Activated CD8-positive, alpha-beta T cell treated with anti-CD3 and anti-CD28 coated beads for 36 hours (primary cell): ENCODE results near the gene WEE2. TPM values are rescaled to one million over a fixed set of nuclear protein-coding genes. Genes with fewer than 3 reads are reported as not detected.

Source experiments
- ATAC-seq: fragments of 200-7000 bp; cut with Tn5 transposase; one replicate; pipeline ENCODE4 v1.10.0; 2021; ENCODE audit warnings: mild to moderate bottlenecking, moderate library complexity
- CTCF ChIA-PET: fragments of 350-600 bp; sonication (Branson Sonifier 250); formaldehyde crosslinking; loops from one replicate; lab custom pipeline; 2021; ENCODE audit warnings: antibody characterized with exemption; lab: Charles Lee
- POLR2A ChIA-PET: fragments of 350-600 bp; sonication (Branson Sonifier 250); formaldehyde crosslinking; loops from one replicate; lab custom pipeline; 2021; ENCODE audit warnings: antibody characterized with exemption; lab: Charles Lee
- DNase-seq: peaks from one replicate; pipeline ENCODE4 v3.0.0-alpha.2; 2020
- H3K27ac Mint-ChIP-seq: one replicate; pipeline ENCODE4 v1.8.0; 2021; ENCODE audit warnings: mild to moderate bottlenecking, mixed read lengths
- H3K27me3 Mint-ChIP-seq: one replicate; pipeline ENCODE4 v1.8.0; 2021; ENCODE audit warnings: mixed read lengths
- H3K36me3 Mint-ChIP-seq: one replicate; pipeline ENCODE4 v1.8.0; 2021; ENCODE audit warnings: low read depth, mixed read lengths
- H3K4me1 Mint-ChIP-seq: one replicate; pipeline ENCODE4 v1.8.0; 2021; ENCODE audit warnings: low read depth, mixed read lengths
- H3K4me3 Mint-ChIP-seq: one replicate; pipeline ENCODE4 v1.8.0; 2021; ENCODE audit warnings: mild to moderate bottlenecking, moderate library complexity, mixed read lengths
- H3K9me3 Mint-ChIP-seq: one replicate; pipeline ENCODE4 v1.8.0; 2021; ENCODE audit warnings: mixed read lengths
- CTCF ChIP-seq: fragments of 200-600 bp; IDR thresholded peaks from one replicate; pipeline ENCODE4 v1.8.0; 2022; ENCODE audit warnings: antibody characterized with exemption, mild to moderate bottlenecking
- intact Hi-C: fragments of 100-400 bp; cut with micrococcal nuclease; formaldehyde crosslinking; loops from one replicate; pipeline ENCODE4 v1.10.0; 2022
- total RNA-seq, 2 experiments: library from RNA; stranded (reverse); gene quantifications; one replicate each; pipeline ENCODE4 v1.2.3, GENCODE V29; 2021

WEE2 gene
- total RNA-seq, 2 experiments from 2014 or later: not detected

- no peak for DNase-seq
- ChIA-PET POLR2A (interaction anchor here (1.1 to 1.6 kb wide), 2 partner anchors 12 to 14 kb away, joined by 3 to 4 read pairs; no protein-coding TSS in a partner anchor), CTCF (interaction anchor here (1.0 to 2.5 kb wide), 4 partner anchors 11 to 27 kb away, joined by 3 to 10 read pairs (median 5); partner anchors contain the start of gene SSBP1)
- no peaks in the 10 kb centered on the region for H3K27me3 Mint-ChIP-seq
- TF ChIP-seq CTCF: no peak
- intact Hi-C loops: no loop called here
- H3K4me1 Mint-ChIP-seq: peaks cover 3% of the 10 kb centered on the region
- ATAC-seq: no peak
- no peak overlapping the region for H3K27ac Mint-ChIP-seq
- H3K36me3 Mint-ChIP-seq: no peaks in the 10 kb centered on the region
- no peaks in the 10 kb centered on the region for H3K9me3 Mint-ChIP-seq
- H3K4me3 Mint-ChIP-seq: no peak overlapping the region
Measured at GRCh38 chr7:141715018-141715417, 6.9 kb downstream of the WEE2 start.

GRCh38 chr7:141715794-141716689 lies 7.9 kb downstream of the WEE2 start:
- H3K27me3 Mint-ChIP-seq: no peaks in the 10 kb centered on the region
- DNase-seq (no peak), ATAC-seq (no peak)
- intact Hi-C loops: no loop called here
- H3K9me3 Mint-ChIP-seq: no peaks in the 10 kb centered on the region
- no peak overlapping the region for H3K4me3 Mint-ChIP-seq
- H3K36me3 Mint-ChIP-seq: no peaks in the 10 kb centered on the region
- TF ChIP-seq CTCF: no peak
- no peak overlapping the region for H3K27ac Mint-ChIP-seq
- POLR2A ChIA-PET: interaction anchor here (1.0 to 1.6 kb wide), 2 partner anchors 10 to 22 kb away, joined by 3 to 4 read pairs; partner anchors contain the start of gene SSBP1
- CTCF ChIA-PET: interaction anchor here (1.0 to 2.5 kb wide), 7 partner anchors 10 to 183 kb away, joined by 3 to 10 read pairs (median 4); partner anchors contain the start of gene SSBP1
- H3K4me1 Mint-ChIP-seq: peaks cover 3% of the 10 kb centered on the region

GRCh38 chr7:141717450-141717849 lies 9.3 kb downstream of the WEE2 start:
- H3K27ac Mint-ChIP-seq: no peak overlapping the region
- no peaks in the 10 kb centered on the region for H3K4me1 Mint-ChIP-seq
- CTCF ChIA-PET: interaction anchor here (1.1 to 1.5 kb wide), 3 partner anchors 21 to 184 kb away, joined by 3 to 6 read pairs (median 5); partner anchors contain the start of gene SSBP1
- no peak for TF ChIP-seq CTCF
- H3K4me3 Mint-ChIP-seq: no peak overlapping the region
- DNase-seq (no peak), ATAC-seq (no peak)
- H3K9me3 Mint-ChIP-seq: no peaks in the 10 kb centered on the region
- H3K27me3 Mint-ChIP-seq: no peaks in the 10 kb centered on the region
- H3K36me3 Mint-ChIP-seq: no peaks in the 10 kb centered on the region
- intact Hi-C loops: no loop called here
- POLR2A ChIA-PET: no interaction called here

GRCh38 chr7:141722529-141722928 lies 14.4 kb downstream of the WEE2 start:
- Mint-ChIP-seq H3K9me3 (no peaks in the 10 kb centered on the region), H3K4me3 (no peak overlapping the region), H3K27me3 (no peaks in the 10 kb centered on the region), H3K4me1 (no peaks in the 10 kb centered on the region), H3K27ac (no peak overlapping the region), H3K36me3 (no peaks in the 10 kb centered on the region)
- DNase-seq (no peak), ATAC-seq (no peak)
- TF ChIP-seq CTCF: no peak
- ChIA-PET POLR2A (interaction anchor here (1.8 kb wide), 1 partner anchor 15 kb away, joined by 8 read pairs; the partner anchor contains the start of gene SSBP1), CTCF (interaction anchor here (1.9 to 5.5 kb wide), 2 partner anchors 11 to 15 kb away, joined by 7 to 35 read pairs; partner anchors contain the start of gene SSBP1)
- intact Hi-C loops: no loop called here
